Gastroesophageal sphincter (tissue), 4 donors: Measurements from ENCODE around the gene CCDC187. TPM values are rescaled to one million over a fixed set of nuclear protein-coding genes. Genes with fewer than 3 reads are reported as not detected.

Source experiments
- ATAC-seq: fragments of 150-250 bp; one replicate; pipeline ENCODE4 v1.9.1; 2016; ENCODE audit warnings: mild to moderate bottlenecking, moderate library complexity
- H3K27ac ChIP-seq, 4 donors: fragments of 200-600 bp; sonication (generic) in 3 of 4; 1 replicate in 3 of 4; 2 replicates in 1 of 4; pipeline ENCODE4 v1.5.1; 2016 to 2019
- H3K27me3 ChIP-seq: fragments of 200-600 bp; sonication (generic); one replicate; pipeline ENCODE4 v1.5.1; 2019
- H3K36me3 ChIP-seq, 2 donors: fragments of 200-600 bp; sonication (generic); one replicate each; pipeline ENCODE4 v1.5.1; 2019; ENCODE audit warnings: control low read depth in 1 of 2
- H3K4me1 ChIP-seq, 3 donors: fragments of 200-600 bp; sonication (generic); 1 replicate in 2 of 3; 2 replicates in 1 of 3; pipeline ENCODE4 v1.5.1; 2016 to 2019; ENCODE audit warnings: control low read depth in 2 of 3
- H3K4me3 ChIP-seq, 2 donors: fragments of 200-600 bp; sonication (generic); one replicate each; pipeline ENCODE4 v1.5.1; 2019; ENCODE audit warnings: mild to moderate bottlenecking in 1 of 2, moderate library complexity in 1 of 2
- H3K9me3 ChIP-seq, 3 donors: fragments of 200-600 bp; sonication (generic); one replicate each; pipeline ENCODE4 v1.5.1; 2017 to 2019; ENCODE audit warnings: control low read depth in 2 of 3
- CTCF ChIP-seq, 4 experiments: fragments of 200-600 bp in 2 of 4; fragments of 450-650 bp in 2 of 4; sonication (generic) in 1 of 4; IDR thresholded peaks; one replicate each; pipeline ENCODE4 v1.5.1; 2017 to 2019; ENCODE audit warnings: antibody characterized with exemption in 4 of 4, mild to moderate bottlenecking in 2 of 4, moderate library complexity in 2 of 4
- EP300 ChIP-seq: sonication (generic); formaldehyde crosslinking; IDR thresholded peaks from one replicate; pipeline ENCODE4 v1.6.1; 2017; ENCODE audit warnings: antibody characterized with exemption, mild to moderate bottlenecking
- POLR2A ChIP-seq, 2 donors: fragments of 450-650 bp; IDR thresholded peaks; one replicate each; pipeline ENCODE4 v1.6.1; 2017; ENCODE audit warnings: antibody characterized with exemption in 2 of 2, mild to moderate bottlenecking in 2 of 2, moderate library complexity in 1 of 2
- POLR2AphosphoS5 ChIP-seq: sonication (generic); formaldehyde crosslinking; IDR thresholded peaks from one replicate; pipeline ENCODE4 v1.6.1; 2017; ENCODE audit warnings: antibody characterized with exemption
- WGBS, 2 donors: methylation state at CpG; one replicate each; pipeline ENCODE4 v1.1.5; 2018; ENCODE audit warnings: low coverage in 1 of 2; 5-methylcytosine and 5-hydroxymethylcytosine counted together
- total RNA-seq, 4 donors: library from RNA; depleted of rRNA; stranded (reverse); fragments of >200 nt; gene quantifications; one replicate each; pipeline ENCODE4 v1.1.0, GENCODE V29; 2016

CCDC187 gene
- total RNA-seq, 4 donors from 2014 or later: not detected

- no peaks in the 10 kb centered on the region for H3K9me3 ChIP-seq
- peaks cover 88% of the 10 kb centered on the region for H3K27me3 ChIP-seq
- no peaks in the 10 kb centered on the region for H3K36me3 ChIP-seq
- ATAC-seq: no peak
- H3K4me1 ChIP-seq: no peaks in the 10 kb centered on the region
- H3K27ac ChIP-seq: no peak overlapping the region
- H3K4me3 ChIP-seq: no peak overlapping the region
- WGBS, 2 donors: 74 to 84% methylated on average over 2 to 3 of the region's 4 CpGs
- TF ChIP-seq EP300 (no peak), CTCF (IDR thresholded peaks at IDR 0.05) (no peak), POLR2AphosphoS5 (no peak), POLR2A (IDR thresholded peaks at IDR 0.05) (no peak)
These were observed 4.3 kb upstream of the CCDC187 start for GRCh38 chr9:136308006-136308701.

- Histone ChIP-seq H3K36me3 (no peaks in the 10 kb centered on the region), H3K27ac (no peak overlapping the region), H3K9me3 (no peaks in the 10 kb centered on the region), H3K4me1 (no peaks in the 10 kb centered on the region), H3K4me3 (no peak overlapping the region), H3K27me3 (peaks cover 94% of the 10 kb centered on the region)
- no peak for TF ChIP-seq POLR2A (IDR thresholded peaks at IDR 0.05)
- no peak for ATAC-seq
- WGBS, 2 donors: 80 to 89% methylated on average over 1 to 2 of the region's 4 CpGs
These were observed 3.4 kb upstream of the CCDC187 start for GRCh38 chr9:136307215-136307750.

- no peaks in the 10 kb centered on the region for H3K36me3 ChIP-seq
- H3K4me3 ChIP-seq: no peak overlapping the region
- H3K4me1 ChIP-seq: no peaks in the 10 kb centered on the region
- WGBS, 2 donors: 23% methylated on average over 9 of the region's 34 CpGs; no CpG with 5 or more reads in 1 of the 2 donors
- H3K27ac ChIP-seq: no peak overlapping the region
- no peaks in the 10 kb centered on the region for H3K9me3 ChIP-seq
- TF ChIP-seq CTCF (IDR thresholded peaks at IDR 0.05) (no peak), EP300 (no peak), POLR2A (IDR thresholded peaks at IDR 0.05) (no peak), POLR2AphosphoS5 (no peak)
- peak; percentile 15 for ATAC-seq
- H3K27me3 ChIP-seq: peaks cover 88% of the 10 kb centered on the region
These were observed 2.6 kb upstream of the CCDC187 start for GRCh38 chr9:136306211-136307208.

GRCh38 chr9:136305804-136306203, 1.9 kb upstream of the CCDC187 start:
- H3K27me3 ChIP-seq: peaks cover 81% of the 10 kb centered on the region
- no peak for TF ChIP-seq POLR2AphosphoS5
- no peak for TF ChIP-seq CTCF (IDR thresholded peaks at IDR 0.05)
- TF ChIP-seq EP300: no peak
- no peak for TF ChIP-seq POLR2A (IDR thresholded peaks at IDR 0.05)
- no peak for ATAC-seq
- no peaks in the 10 kb centered on the region for H3K36me3 ChIP-seq
- H3K27ac ChIP-seq: no peak overlapping the region
- H3K4me1 ChIP-seq: no peaks in the 10 kb centered on the region
- no CpG with 5 or more reads among the region's 18 CpGs for WGBS, 2 donors
- H3K4me3 ChIP-seq: no peak overlapping the region
- H3K9me3 ChIP-seq: no peaks in the 10 kb centered on the region

GRCh38 chr9:136304981-136305380, 1.1 kb upstream of the CCDC187 start:
- Histone ChIP-seq H3K36me3 (no peaks in the 10 kb centered on the region), H3K4me1 (no peaks in the 10 kb centered on the region), H3K27ac (no peak overlapping the region), H3K4me3 (no peak overlapping the region), H3K27me3 (peaks cover 75% of the 10 kb centered on the region), H3K9me3 (no peaks in the 10 kb centered on the region)
- no CpG with 5 or more reads among the region's 13 CpGs for WGBS, 2 donors
- ATAC-seq: no peak
- TF ChIP-seq CTCF (IDR thresholded peaks at IDR 0.05) (no peak), POLR2A (IDR thresholded peaks at IDR 0.05) (no peak), POLR2AphosphoS5 (no peak), EP300 (no peak)
